Measurements from ENCODE around the gene MBTD1.
"Not testable (repeated sequence)": the region's sequence is repeated elsewhere in the genome, so short reads cannot be mapped to it uniquely, and the experiment has no call there.

MBTD1 gene

GRCh38 chr17:51259564-51260236 is at the start of gene MBTD1:
MBTD1 (minus strand) TSS chr17:51260049; CDS start chr17:51225161, 34,888 bp downstream.
- DNase-seq (ENCODE audit: low read depth, low spot score), result peak; percentile 83

GRCh38 chr17:51305182-51305581 is 45.3 kb upstream of the MBTD1 start:
- no peak for DNase-seq (ENCODE audit: low read depth, low spot score)

- no peak for DNase-seq (ENCODE audit: low read depth, low spot score)
Observed at GRCh38 chr17:51299859-51300258, 40.0 kb upstream of the MBTD1 start.

GRCh38 chr17:51298508-51299371 is 38.9 kb upstream of the MBTD1 start:
- DNase-seq (ENCODE audit: low read depth, low spot score), result no peak

GRCh38 chr17:51294338-51294737 is 34.5 kb upstream of the MBTD1 start:
- DNase-seq (ENCODE audit: low read depth, low spot score), result not testable (repeated sequence)

- no peak for DNase-seq (ENCODE audit: low read depth, low spot score)
Observed at GRCh38 chr17:51289696-51290111, 29.9 kb upstream of the MBTD1 start.

GRCh38 chr17:51287412-51287811 is 27.6 kb upstream of the MBTD1 start:
- no peak for DNase-seq (ENCODE audit: low read depth, low spot score)

GRCh38 chr17:51279183-51279582 is 19.3 kb upstream of the MBTD1 start:
- DNase-seq (ENCODE audit: low read depth, low spot score), result no peak

- DNase-seq (ENCODE audit: low read depth, low spot score), result no peak
Observed at GRCh38 chr17:51275381-51275780, 15.5 kb upstream of the MBTD1 start.

- DNase-seq (ENCODE audit: low read depth, low spot score), result no peak
Observed at GRCh38 chr17:51272812-51273211, 13.0 kb upstream of the MBTD1 start.

GRCh38 chr17:51270636-51271035 is 10.8 kb upstream of the MBTD1 start:
- no peak for DNase-seq (ENCODE audit: low read depth, low spot score)

- DNase-seq (ENCODE audit: low read depth, low spot score), result no peak
Observed at GRCh38 chr17:51269991-51270390, 10.1 kb upstream of the MBTD1 start.

- not testable (repeated sequence) for DNase-seq (ENCODE audit: low read depth, low spot score)
Observed at GRCh38 chr17:51264466-51264865, 4.6 kb upstream of the MBTD1 start.

GRCh38 chr17:51263006-51263405 is 3.2 kb upstream of the MBTD1 start:
- DNase-seq (ENCODE audit: low read depth, low spot score), result no peak

- no peak for DNase-seq (ENCODE audit: low read depth, low spot score)
Observed at GRCh38 chr17:51261024-51261963, 1.4 kb upstream of the MBTD1 start.

- DNase-seq (ENCODE audit: low read depth, low spot score), result peak; percentile 87
Observed at GRCh38 chr17:51260237-51261023, 581 bp upstream of the MBTD1 start, which contains the start of gene UTP18. UTP18 (plus strand) TSS chr17:51260546; CDS start chr17:51260585, 39 bp downstream.

- no peak for DNase-seq (ENCODE audit: low read depth, low spot score)
Observed at GRCh38 chr17:51258756-51259563, 889 bp downstream of the MBTD1 start.

- DNase-seq (ENCODE audit: low read depth, low spot score), result no peak
Observed at GRCh38 chr17:51257150-51258081, 2.4 kb downstream of the MBTD1 start.

- no peak for DNase-seq (ENCODE audit: low read depth, low spot score)
Observed at GRCh38 chr17:51256101-51256500, 3.7 kb downstream of the MBTD1 start.
